ENCODE data around the gene BTN1A1.
A peak's percentile ranks its signal among the peaks of the same experiment; 100 is the strongest.

Gene BTN1A1

DNA sequence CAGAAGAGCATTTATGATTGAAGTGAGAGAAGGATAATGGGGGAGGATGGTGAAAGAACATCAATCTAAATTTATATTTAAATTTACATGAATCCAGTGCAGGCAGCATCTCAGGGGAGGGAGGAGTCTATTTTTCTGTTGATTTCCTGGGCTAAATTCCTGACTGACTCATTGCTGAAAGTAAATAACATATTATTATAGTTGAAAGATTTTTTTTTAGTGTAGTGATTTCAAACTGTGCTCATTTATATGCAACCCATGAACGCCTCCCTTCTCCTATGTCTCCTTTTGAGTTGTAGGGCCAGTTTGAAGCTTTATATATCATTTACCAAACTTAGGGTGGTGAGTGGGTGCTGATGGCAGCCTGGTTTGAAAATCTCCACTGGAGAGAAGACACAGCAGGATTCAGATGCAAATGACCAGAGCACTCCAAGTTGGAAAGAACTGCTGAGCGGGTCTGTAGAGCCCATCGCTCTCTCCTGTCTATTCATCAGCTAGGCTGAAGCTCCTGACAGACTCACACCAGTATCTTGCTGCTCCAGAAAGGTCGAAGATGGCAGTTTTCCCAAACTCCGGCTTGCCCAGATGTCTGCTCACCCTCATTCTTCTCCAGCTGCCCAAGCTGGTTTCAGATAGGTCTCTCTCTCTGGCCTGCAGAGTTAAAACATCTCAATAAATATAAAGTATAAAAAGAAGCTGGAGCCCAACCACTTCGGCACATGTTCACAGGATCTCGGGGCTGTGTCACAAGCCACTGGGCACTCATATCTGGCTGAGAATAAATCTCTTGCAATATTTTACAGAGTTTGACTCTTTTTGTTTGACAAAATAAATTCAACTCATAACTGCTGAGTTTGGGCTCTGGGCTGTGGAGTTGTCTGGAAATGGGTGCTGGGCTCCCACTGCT, 24.0 kb upstream of the BTN1A1 start:
- DNase-seq (ENCODE audit: low spot score), result no peak

- DNase-seq (ENCODE audit: low spot score), result no peak
These were observed 23.2 kb upstream of the BTN1A1 start for GRCh38 chr6:26476896-26477295.

DNA sequence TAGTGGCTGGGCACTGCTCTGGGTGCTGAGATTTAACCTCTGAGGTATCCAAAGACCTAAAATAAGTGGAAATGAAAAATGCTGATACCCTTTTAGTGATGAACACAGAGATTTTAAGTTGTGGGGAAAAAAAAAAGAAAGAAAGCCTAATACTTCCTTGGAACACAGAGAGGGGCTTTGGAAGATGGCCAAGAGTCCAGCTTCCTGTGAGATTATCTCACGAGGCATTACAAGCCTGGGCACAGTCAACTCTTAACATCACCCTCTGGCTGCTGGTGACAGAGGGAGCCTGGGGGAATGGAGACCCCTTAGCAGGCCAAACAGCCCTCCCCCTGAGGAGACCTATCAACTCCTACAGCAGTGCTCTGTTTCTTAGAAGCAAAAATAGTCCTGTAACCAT, 22.7 kb upstream of the BTN1A1 start:
- no peak for DNase-seq (ENCODE audit: low spot score)

GRCh38 chr6:26478100-26478984, 21.8 kb upstream of the BTN1A1 start:
- DNase-seq (ENCODE audit: low spot score), result no peak

- no peak for DNase-seq (ENCODE audit: low spot score)
These were observed 21.2 kb upstream of the BTN1A1 start for GRCh38 chr6:26478985-26479278.

GRCh38 chr6:26482338-26482737, 17.8 kb upstream of the BTN1A1 start:
- no peak for DNase-seq (ENCODE audit: low spot score)

DNA sequence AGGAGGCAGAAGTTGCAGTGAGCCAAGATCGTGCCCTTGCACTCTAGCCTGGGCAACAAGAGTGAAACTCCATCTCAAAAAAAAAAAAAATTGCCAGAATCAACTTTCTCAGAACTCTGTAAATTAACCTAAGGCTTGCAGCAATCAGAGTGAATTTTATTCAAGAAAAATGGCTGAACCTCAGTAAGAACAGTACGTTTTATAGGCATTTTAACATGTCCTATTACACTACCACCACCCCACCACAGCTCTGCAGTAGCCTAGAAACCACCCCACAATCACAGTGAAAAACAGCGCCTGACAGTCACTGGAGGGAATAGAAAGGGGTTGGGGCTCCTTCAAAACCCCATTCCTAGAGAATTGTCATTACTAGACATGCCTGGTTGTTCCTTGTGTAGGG, 16.4 kb upstream of the BTN1A1 start:
- DNase-seq (ENCODE audit: low spot score), result no peak

- no peak for DNase-seq (ENCODE audit: low spot score)
These were observed 15.9 kb upstream of the BTN1A1 start for GRCh38 chr6:26484161-26484560.

- no peak for DNase-seq (ENCODE audit: low spot score)
These were observed 14.9 kb upstream of the BTN1A1 start for GRCh38 chr6:26485112-26485780.

- DNase-seq (ENCODE audit: low spot score), result no peak
These were observed 13.7 kb upstream of the BTN1A1 start for GRCh38 chr6:26486358-26486757.

GRCh38 chr6:26487466-26487865, 12.6 kb upstream of the BTN1A1 start:
- no peak for DNase-seq (ENCODE audit: low spot score)

GRCh38 chr6:26489996-26490964, 9.8 kb upstream of the BTN1A1 start:
- no peak for DNase-seq (ENCODE audit: low spot score)

- DNase-seq (ENCODE audit: low spot score), result no peak
These were observed 8.5 kb upstream of the BTN1A1 start for GRCh38 chr6:26491604-26492003.

DNA sequence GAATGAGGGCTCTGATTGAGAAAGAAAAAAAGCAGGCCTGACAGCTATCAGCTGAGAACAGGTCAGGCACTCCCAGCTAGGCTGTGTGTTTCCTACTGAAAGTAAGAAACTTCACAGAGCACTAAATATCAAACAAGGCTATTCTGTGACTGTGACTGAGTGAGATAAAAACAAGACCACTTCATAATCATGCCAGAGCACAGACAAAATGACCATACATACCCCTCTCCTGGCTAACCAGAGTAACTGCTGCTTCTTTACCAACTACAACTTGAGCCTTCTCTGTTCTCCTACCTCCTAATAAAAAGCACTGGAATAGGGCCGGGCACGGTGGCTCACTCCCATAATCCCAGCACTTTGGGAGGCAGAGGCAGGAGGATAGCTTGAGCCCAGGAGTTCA, 6.8 kb upstream of the BTN1A1 start:
- DNase-seq (ENCODE audit: low spot score), result no peak

DNA sequence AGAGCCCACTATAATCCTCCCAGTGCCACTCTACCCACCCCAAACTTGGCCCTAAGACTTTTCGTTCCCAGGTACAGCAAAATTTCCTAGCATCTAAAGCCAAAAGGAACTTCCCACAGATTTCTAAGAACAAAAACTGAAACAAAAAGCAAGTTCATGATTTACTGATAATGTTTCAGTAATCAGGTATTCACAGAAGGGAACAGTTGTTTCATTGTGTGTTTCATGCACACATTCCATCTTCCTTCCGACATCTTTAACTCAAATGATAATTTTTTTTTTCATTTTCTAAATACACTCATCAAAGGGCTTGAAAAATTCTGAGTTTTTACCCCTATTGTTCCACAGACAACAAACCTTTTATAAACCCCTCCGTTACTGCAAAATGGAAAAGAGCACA, 6.0 kb upstream of the BTN1A1 start:
- DNase-seq (ENCODE audit: low spot score), result no peak

DNA sequence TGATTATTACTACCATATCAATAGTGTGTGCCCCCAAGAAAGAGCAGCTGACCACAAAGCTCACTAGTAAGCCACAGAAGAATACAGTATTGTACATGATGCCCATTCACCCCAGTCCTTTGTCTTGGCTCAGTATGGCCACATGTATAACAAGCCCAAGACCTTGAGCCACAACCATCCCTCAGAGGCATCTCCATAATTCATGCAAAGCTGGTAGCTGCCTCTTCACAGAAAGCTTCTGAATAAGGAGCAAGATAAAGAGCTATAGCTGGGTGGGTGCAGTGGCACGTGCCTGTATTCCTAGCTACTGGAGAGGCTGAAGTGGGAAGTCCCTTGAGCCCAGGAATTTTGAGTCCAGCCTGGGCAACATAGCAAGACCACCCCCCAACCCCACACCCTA, 4.8 kb upstream of the BTN1A1 start:
- DNase-seq (ENCODE audit: low spot score), result no peak

DNA sequence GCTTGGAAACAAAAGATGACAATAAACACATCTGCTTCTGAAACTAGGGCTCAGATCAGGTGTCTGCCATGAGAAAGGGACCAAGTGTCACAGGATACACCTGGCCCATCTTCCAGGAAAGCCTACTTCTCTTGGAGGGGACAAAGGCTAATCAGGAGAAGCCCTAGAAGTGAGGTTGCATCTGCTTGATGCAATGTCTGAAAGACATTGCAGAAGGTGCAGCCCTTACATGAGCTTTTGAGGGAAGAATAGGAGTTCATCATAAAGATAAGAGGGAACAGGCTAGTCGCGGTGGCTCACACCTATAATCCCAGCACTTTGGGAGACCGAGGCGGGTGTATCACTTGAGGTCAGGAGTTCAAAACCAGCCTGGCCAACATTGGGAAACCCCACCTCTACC, 2.5 kb upstream of the BTN1A1 start:
- no peak for DNase-seq (ENCODE audit: low spot score)

- DNase-seq (ENCODE audit: low spot score), result no peak
These were observed 1.4 kb downstream of the BTN1A1 start for GRCh38 chr6:26501482-26501986.

GRCh38 chr6:26502165-26502564, 2.1 kb downstream of the BTN1A1 start:
- DNase-seq (ENCODE audit: low spot score), result peak; percentile 38

DNA sequence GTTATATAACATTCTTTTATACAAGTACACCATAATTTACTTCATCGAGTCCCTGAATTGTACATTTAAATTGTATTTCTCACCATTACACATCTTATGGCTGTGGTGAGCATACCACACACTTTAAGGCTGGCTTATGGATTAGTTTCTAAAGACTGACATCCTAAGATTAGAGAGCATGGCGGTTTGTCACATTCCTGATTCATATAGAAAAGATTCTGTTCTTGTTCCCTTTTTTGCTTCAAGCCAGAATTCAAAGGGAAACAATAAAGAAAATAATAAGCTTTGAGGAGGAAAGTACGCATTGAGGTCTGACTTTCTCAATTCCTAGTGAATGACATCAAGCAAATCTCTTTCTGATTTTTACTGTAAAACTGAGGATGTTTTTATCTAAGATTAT, 2.5 kb downstream of the BTN1A1 start:
- no peak for DNase-seq (ENCODE audit: low spot score)

DNA sequence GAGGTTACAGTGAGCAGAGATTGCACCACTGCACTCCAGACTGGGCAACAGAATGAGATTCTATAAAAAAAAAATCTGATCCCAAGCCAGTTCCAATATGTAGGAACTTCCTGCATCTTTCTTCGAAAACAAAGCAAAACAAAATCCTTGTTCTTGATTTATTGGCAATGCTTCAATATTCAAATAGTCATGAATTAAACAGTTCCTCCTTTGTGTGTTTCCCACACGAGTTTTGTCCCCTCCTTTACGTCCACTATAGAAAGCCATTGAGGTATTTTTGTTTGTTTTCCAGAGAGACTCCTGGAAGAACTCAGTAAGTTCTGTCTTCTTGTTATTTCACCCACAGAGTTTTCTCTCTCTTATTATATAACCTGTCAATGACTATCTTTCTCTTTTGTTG, 7.6 kb downstream of the BTN1A1 start:
- no peak for DNase-seq (ENCODE audit: low spot score)

All from SK-N-DZ (cell line).